Fibroblast of pulmonary artery (primary cell): ENCODE results near the gene ZFP64.

Experiments used
- DNase-seq: peaks from one replicate; pipeline ENCODE4 v3.0.0-alpha.2; 2010; ENCODE audit warnings: low read depth
- H3K4me3 ChIP-seq: replicated peaks from 2 replicates; pipeline ENCODE4 v1.5.1; 2011; ENCODE audit warnings: low read depth, mild to moderate bottlenecking, control low read depth, low read length, moderate library complexity
- CTCF ChIP-seq: IDR thresholded peaks from 2 replicates; pipeline ENCODE4 v1.5.1; 2011; ENCODE audit warnings: mild to moderate bottlenecking, control low read depth, low read length, inconsistent platforms; ENCODE audit errors: missing control alignments

ZFP64 gene

GRCh38 chr20:52191132-52191915 is at the start of gene ZFP64:
Gene ZFP64 (minus strand): TSS chr20:52191779. CDS start chr20:52191636, 143 bp downstream.
- peak within 1 kb of the TSS; percentile 93 for H3K4me3 ChIP-seq
- DNase-seq = peak; percentile 72
- TF ChIP-seq CTCF = peak; percentile 50

- DNase-seq = no peak
- no peak for TF ChIP-seq CTCF
- H3K4me3 ChIP-seq = no peak overlapping the region
Observed at GRCh38 chr20:52240802-52241201, 49.2 kb upstream of the ZFP64 start.

GRCh38 chr20:52239102-52239501 is 47.5 kb upstream of the ZFP64 start:
- H3K4me3 ChIP-seq = no peak overlapping the region
- TF ChIP-seq CTCF = no peak
- DNase-seq = no peak

GRCh38 chr20:52236292-52236691 is 44.7 kb upstream of the ZFP64 start:
- TF ChIP-seq CTCF = no peak
- H3K4me3 ChIP-seq = no peak overlapping the region
- DNase-seq = no peak

- TF ChIP-seq CTCF = no peak
- no peak overlapping the region for H3K4me3 ChIP-seq
- DNase-seq = no peak
Observed at GRCh38 chr20:52235129-52235528, 43.5 kb upstream of the ZFP64 start.

- no peak overlapping the region for H3K4me3 ChIP-seq
- DNase-seq = no peak
- no peak for TF ChIP-seq CTCF
Observed at GRCh38 chr20:52234302-52235045, 42.9 kb upstream of the ZFP64 start.
